HL-60 (cell line): Measurements from ENCODE around the gene PGC.

Source experiments
- DNase-seq, 2 experiments: peaks; one replicate each; pipeline ENCODE4 v3.0.0-alpha.2; 2010 to 2020; ENCODE audit warnings: low read depth in 1 of 2, low spot score in 1 of 2
- H3K27ac ChIP-seq: fragments of 250-450 bp; sonication (Bioruptor Pico); replicated peaks from 2 replicates; pipeline ENCODE4 v1.5.1; 2020; ENCODE audit warnings: mild to moderate bottlenecking, moderate library complexity
- H3K27me3 ChIP-seq: fragments of 250-450 bp; sonication (Bioruptor Pico); 2 replicates; pipeline ENCODE4 v1.5.1; 2021; ENCODE audit warnings: mild to moderate bottlenecking, moderate library complexity; ENCODE audit not compliant: insufficient read depth, poor library complexity, severe bottlenecking
- H3K4me3 ChIP-seq: replicated peaks from 2 replicates; pipeline ENCODE4 v1.5.1; 2011; ENCODE audit warnings: mild to moderate bottlenecking, control low read depth, low read length; ENCODE audit not compliant: insufficient read depth
- GABPA ChIP-seq: IDR thresholded peaks from 2 replicates; pipeline ENCODE4 v1.6.1; 2012; ENCODE audit warnings: low read depth
- POLR2AphosphoS5 ChIP-seq: IDR thresholded peaks from 2 replicates; pipeline ENCODE4 v1.6.1; 2012; ENCODE audit warnings: low read depth
- SPI1 ChIP-seq: IDR thresholded peaks from 2 replicates; pipeline ENCODE4 v1.6.1; 2012; ENCODE audit warnings: low read depth, mild to moderate bottlenecking, borderline replicate concordance
- TF ChIP-seq, protein P1 (sequence below): IDR thresholded peaks from 2 replicates; pipeline ENCODE4 v1.6.1; 2012; ENCODE audit warnings: low read depth; ENCODE audit not compliant: insufficient replicate concordance
- TF ChIP-seq, protein P2 (sequence below): IDR thresholded peaks from one replicate; pipeline ENCODE4 v1.5.1; 2011; ENCODE audit warnings: low read length, control low read depth, inconsistent platforms; ENCODE audit not compliant: insufficient read depth

The PGC gene

DNA sequence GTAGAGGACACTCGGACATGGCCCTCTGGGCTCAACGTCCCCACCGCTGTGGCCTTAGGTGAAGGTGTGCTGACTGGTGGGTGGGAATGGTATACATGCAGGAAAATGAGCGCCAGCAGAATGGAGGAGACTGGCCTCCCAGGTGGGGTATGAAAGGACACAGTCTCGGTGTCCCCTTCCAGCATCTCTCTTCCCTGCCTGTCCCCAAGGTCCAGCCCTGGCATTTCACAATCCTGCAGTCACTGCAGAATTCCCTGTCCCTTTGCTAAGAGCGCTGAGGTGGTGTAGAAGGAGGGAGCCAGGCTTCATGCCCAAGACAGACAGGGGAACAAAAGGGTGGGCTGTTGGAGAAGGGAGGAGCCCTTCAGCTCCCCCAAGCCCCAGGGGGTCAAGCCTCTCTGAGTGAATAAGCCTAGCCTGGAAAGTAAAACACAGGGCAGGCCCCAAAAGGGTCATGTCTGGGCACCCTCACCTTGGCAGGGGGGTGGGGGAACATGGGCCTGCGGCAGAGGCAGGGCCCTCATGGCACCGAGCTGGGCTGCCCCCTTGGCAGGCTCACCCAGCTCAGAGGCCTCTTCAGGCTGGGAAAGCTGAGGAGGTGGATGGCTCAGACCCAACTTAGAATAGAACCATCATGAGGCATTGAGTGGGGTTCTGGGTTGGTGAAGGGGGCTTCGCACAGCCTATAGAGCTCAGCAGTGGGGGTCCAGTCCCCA, 35.7 kb downstream of the PGC start:
- Histone ChIP-seq H3K4me3 (no peak overlapping the region), H3K27ac (no peak overlapping the region), H3K27me3 (no peaks in the 10 kb centered on the region)
- DNase-seq, result no peak
- TF ChIP-seq, protein P1, sequence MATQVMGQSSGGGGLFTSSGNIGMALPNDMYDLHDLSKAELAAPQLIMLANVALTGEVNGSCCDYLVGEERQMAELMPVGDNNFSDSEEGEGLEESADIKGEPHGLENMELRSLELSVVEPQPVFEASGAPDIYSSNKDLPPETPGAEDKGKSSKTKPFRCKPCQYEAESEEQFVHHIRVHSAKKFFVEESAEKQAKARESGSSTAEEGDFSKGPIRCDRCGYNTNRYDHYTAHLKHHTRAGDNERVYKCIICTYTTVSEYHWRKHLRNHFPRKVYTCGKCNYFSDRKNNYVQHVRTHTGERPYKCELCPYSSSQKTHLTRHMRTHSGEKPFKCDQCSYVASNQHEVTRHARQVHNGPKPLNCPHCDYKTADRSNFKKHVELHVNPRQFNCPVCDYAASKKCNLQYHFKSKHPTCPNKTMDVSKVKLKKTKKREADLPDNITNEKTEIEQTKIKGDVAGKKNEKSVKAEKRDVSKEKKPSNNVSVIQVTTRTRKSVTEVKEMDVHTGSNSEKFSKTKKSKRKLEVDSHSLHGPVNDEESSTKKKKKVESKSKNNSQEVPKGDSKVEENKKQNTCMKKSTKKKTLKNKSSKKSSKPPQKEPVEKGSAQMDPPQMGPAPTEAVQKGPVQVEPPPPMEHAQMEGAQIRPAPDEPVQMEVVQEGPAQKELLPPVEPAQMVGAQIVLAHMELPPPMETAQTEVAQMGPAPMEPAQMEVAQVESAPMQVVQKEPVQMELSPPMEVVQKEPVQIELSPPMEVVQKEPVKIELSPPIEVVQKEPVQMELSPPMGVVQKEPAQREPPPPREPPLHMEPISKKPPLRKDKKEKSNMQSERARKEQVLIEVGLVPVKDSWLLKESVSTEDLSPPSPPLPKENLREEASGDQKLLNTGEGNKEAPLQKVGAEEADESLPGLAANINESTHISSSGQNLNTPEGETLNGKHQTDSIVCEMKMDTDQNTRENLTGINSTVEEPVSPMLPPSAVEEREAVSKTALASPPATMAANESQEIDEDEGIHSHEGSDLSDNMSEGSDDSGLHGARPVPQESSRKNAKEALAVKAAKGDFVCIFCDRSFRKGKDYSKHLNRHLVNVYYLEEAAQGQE, result no peak
- TF ChIP-seq GABPA, result no peak
- TF ChIP-seq, protein P2, sequence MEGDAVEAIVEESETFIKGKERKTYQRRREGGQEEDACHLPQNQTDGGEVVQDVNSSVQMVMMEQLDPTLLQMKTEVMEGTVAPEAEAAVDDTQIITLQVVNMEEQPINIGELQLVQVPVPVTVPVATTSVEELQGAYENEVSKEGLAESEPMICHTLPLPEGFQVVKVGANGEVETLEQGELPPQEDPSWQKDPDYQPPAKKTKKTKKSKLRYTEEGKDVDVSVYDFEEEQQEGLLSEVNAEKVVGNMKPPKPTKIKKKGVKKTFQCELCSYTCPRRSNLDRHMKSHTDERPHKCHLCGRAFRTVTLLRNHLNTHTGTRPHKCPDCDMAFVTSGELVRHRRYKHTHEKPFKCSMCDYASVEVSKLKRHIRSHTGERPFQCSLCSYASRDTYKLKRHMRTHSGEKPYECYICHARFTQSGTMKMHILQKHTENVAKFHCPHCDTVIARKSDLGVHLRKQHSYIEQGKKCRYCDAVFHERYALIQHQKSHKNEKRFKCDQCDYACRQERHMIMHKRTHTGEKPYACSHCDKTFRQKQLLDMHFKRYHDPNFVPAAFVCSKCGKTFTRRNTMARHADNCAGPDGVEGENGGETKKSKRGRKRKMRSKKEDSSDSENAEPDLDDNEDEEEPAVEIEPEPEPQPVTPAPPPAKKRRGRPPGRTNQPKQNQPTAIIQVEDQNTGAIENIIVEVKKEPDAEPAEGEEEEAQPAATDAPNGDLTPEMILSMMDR, result no peak
- no peak for TF ChIP-seq SPI1
- no peak for TF ChIP-seq POLR2AphosphoS5

DNA sequence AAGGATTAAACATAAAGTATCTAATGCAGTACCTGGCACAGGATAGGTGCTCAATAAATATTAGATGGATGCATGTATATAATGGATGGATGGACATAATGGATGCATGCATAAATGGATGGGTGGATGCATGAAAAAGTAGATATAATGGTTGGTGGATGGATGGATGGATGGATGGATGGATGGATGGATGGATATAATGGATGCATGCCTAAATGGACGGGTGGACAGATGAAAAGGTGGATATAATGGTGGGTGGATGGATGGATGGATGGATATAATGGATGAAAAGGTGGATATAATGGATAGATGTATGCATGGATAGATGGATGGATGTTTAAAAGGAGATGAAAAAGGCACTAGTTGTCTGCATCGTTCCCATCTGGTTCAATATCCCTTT, 37.8 kb downstream of the PGC start:
- no peak overlapping the region for H3K27ac ChIP-seq

DNA sequence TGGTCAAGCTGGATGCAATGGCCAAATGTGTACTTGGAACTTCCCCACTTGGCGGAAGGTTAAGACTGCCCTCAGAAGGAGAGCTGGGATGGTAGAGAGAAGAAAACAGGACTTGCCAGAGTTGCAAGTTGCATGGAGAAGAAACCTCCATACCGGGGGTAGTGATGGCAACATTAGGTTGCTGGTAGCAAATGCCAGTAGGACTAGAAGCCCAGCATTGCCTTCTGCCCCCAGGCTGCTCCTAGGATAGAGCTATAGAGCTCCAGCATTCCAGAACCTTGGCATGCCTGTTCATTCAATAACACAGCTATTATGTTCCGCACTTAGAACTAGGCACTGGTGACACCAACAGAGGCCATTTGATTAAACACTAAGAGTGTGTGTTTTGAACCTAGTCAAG, 38.3 kb downstream of the PGC start:
- no peaks in the 10 kb centered on the region for H3K27me3 ChIP-seq
- no peak for DNase-seq
- TF ChIP-seq SPI1, result no peak
- TF ChIP-seq, protein P2, result no peak
- no peak for TF ChIP-seq POLR2AphosphoS5
- TF ChIP-seq, protein P1, result no peak
- TF ChIP-seq GABPA, result no peak
- no peak overlapping the region for H3K4me3 ChIP-seq
- H3K27ac ChIP-seq, result no peak overlapping the region

More for the DNA sequence above, 37.8 kb downstream of the PGC start:
- TF ChIP-seq GABPA, result no peak
- TF ChIP-seq POLR2AphosphoS5, result no peak
- no peak for TF ChIP-seq SPI1
- TF ChIP-seq, protein P2, result no peak
- TF ChIP-seq, protein P1, result no peak
- H3K4me3 ChIP-seq, result no peak overlapping the region
- no peak for DNase-seq
- no peaks in the 10 kb centered on the region for H3K27me3 ChIP-seq
